HL-60 (cell line): ENCODE results near the gene VWA8.

Experiments
- DNase-seq, 2 experiments: peaks; one replicate each; pipeline ENCODE4 v3.0.0-alpha.2; 2010 to 2020; ENCODE audit warnings: low read depth in 1 of 2, low spot score in 1 of 2
- H3K27ac ChIP-seq: fragments of 250-450 bp; sonication (Bioruptor Pico); replicated peaks from 2 replicates; pipeline ENCODE4 v1.5.1; 2020; ENCODE audit warnings: mild to moderate bottlenecking, moderate library complexity
- H3K27me3 ChIP-seq: fragments of 250-450 bp; sonication (Bioruptor Pico); 2 replicates; pipeline ENCODE4 v1.5.1; 2021; ENCODE audit warnings: mild to moderate bottlenecking, moderate library complexity; ENCODE audit not compliant: insufficient read depth, poor library complexity, severe bottlenecking
- H3K4me3 ChIP-seq: replicated peaks from 2 replicates; pipeline ENCODE4 v1.5.1; 2011; ENCODE audit warnings: mild to moderate bottlenecking, control low read depth, low read length; ENCODE audit not compliant: insufficient read depth
- GABPA ChIP-seq: IDR thresholded peaks from 2 replicates; pipeline ENCODE4 v1.6.1; 2012; ENCODE audit warnings: low read depth
- POLR2AphosphoS5 ChIP-seq: IDR thresholded peaks from 2 replicates; pipeline ENCODE4 v1.6.1; 2012; ENCODE audit warnings: low read depth
- SPI1 ChIP-seq: IDR thresholded peaks from 2 replicates; pipeline ENCODE4 v1.6.1; 2012; ENCODE audit warnings: low read depth, mild to moderate bottlenecking, borderline replicate concordance
- TF ChIP-seq, protein P1 (sequence below): IDR thresholded peaks from 2 replicates; pipeline ENCODE4 v1.6.1; 2012; ENCODE audit warnings: low read depth; ENCODE audit not compliant: insufficient replicate concordance
- TF ChIP-seq, protein P2 (sequence below): IDR thresholded peaks from one replicate; pipeline ENCODE4 v1.5.1; 2011; ENCODE audit warnings: low read length, control low read depth, inconsistent platforms; ENCODE audit not compliant: insufficient read depth

The VWA8 gene

DNA sequence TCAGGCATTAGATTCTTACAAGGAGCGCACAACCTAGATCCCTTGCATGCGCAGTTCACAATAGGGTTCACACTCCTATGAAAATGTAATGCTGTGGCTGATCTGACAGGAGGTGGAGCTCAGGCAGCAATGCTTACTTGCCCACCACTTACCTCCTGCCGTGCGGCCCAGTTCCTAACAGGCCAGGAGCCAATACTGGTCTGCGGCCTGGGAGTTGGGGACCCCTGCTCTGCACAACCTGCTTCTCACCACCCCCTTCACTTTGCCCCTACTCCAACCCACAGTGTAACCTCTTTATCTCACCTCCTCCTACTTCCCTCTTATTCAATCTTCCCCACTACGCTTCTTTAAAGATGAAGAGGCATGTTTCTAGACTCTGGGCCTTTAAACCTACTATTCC is 263.3 kb downstream of the VWA8 start:
- H3K27me3 ChIP-seq: no peaks in the 10 kb centered on the region
- no peak overlapping the region for H3K4me3 ChIP-seq
- DNase-seq: no peak
- no peak overlapping the region for H3K27ac ChIP-seq
- TF ChIP-seq POLR2AphosphoS5 (no peak), GABPA (no peak), SPI1 (no peak)
- TF ChIP-seq, protein P1, sequence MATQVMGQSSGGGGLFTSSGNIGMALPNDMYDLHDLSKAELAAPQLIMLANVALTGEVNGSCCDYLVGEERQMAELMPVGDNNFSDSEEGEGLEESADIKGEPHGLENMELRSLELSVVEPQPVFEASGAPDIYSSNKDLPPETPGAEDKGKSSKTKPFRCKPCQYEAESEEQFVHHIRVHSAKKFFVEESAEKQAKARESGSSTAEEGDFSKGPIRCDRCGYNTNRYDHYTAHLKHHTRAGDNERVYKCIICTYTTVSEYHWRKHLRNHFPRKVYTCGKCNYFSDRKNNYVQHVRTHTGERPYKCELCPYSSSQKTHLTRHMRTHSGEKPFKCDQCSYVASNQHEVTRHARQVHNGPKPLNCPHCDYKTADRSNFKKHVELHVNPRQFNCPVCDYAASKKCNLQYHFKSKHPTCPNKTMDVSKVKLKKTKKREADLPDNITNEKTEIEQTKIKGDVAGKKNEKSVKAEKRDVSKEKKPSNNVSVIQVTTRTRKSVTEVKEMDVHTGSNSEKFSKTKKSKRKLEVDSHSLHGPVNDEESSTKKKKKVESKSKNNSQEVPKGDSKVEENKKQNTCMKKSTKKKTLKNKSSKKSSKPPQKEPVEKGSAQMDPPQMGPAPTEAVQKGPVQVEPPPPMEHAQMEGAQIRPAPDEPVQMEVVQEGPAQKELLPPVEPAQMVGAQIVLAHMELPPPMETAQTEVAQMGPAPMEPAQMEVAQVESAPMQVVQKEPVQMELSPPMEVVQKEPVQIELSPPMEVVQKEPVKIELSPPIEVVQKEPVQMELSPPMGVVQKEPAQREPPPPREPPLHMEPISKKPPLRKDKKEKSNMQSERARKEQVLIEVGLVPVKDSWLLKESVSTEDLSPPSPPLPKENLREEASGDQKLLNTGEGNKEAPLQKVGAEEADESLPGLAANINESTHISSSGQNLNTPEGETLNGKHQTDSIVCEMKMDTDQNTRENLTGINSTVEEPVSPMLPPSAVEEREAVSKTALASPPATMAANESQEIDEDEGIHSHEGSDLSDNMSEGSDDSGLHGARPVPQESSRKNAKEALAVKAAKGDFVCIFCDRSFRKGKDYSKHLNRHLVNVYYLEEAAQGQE: no peak
- TF ChIP-seq, protein P2, sequence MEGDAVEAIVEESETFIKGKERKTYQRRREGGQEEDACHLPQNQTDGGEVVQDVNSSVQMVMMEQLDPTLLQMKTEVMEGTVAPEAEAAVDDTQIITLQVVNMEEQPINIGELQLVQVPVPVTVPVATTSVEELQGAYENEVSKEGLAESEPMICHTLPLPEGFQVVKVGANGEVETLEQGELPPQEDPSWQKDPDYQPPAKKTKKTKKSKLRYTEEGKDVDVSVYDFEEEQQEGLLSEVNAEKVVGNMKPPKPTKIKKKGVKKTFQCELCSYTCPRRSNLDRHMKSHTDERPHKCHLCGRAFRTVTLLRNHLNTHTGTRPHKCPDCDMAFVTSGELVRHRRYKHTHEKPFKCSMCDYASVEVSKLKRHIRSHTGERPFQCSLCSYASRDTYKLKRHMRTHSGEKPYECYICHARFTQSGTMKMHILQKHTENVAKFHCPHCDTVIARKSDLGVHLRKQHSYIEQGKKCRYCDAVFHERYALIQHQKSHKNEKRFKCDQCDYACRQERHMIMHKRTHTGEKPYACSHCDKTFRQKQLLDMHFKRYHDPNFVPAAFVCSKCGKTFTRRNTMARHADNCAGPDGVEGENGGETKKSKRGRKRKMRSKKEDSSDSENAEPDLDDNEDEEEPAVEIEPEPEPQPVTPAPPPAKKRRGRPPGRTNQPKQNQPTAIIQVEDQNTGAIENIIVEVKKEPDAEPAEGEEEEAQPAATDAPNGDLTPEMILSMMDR: no peak

DNA sequence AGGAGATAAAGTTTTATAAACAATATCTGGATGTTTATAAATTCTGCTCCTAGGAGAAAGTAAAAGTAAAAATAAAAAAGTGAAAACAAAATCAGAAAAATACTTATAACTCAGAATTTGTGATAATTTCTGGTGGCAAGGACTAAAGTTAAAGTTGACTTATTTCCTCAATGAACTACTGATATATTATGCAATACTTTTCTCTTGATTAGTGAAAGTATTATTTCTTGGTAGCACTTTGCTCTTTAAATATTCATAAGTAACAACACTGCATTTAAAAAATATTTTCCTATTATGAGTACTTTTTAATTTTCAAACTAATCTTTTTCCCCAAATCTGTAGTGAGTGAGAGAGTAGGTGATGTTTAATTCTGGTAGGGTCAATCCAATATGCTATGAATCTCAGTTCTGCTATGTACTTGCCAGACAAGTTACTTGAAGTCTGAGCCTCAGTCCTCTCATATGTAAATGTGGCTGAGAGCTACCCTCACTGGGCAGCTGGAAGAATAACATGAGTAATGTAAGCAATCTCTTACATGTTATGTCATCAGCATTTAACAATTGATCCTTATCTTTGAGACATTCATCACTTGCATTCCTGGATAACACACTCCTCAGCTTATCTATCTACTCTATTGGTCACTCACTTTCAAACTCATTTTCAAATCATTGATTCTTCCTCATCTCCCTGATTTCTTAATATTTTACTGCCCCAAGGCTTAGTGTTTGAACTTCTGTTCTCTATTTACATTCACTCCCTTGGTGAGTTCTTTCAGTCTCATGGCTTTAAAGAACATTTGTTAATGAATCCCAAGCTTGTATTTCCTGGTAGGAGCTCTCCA is 264.5 kb downstream of the VWA8 start:
- no peak for DNase-seq
- Histone ChIP-seq H3K4me3 (no peak overlapping the region), H3K27ac (no peak overlapping the region)

DNA sequence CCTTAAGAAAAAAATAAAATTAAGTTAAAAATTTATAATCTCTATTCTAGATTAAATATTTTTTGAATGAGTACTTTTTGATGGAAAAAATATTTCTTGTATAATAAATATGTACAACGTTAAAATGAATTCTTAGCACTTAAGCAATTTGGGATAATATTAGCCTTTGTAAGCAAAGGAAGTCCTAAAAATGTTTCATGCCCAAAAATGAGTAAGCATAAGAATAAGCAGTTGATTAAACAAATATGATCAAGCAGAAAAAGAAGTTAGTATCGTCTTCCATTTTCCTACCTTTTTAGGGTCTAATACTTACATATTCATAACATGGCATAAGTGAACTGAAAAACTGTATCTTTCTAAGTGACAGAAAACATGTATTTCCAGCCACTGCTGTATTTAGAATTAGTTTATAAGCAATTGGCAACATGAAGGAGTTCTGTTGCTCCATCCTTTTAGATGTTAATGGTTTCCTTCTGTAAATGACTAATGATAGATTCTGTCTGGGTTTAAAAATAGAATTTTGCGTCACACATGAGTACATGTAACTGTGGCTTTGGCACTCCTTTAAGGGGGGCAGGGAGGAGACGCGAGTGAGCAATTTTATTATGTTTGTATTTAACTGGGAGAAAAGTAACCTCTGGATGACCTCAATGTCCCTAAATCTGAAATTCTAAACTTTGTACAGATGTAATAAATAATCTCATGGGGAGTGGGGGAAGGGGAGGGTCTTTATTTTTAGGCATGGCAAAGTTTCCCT is 266.2 kb downstream of the VWA8 start:
- Histone ChIP-seq H3K27ac (no peak overlapping the region), H3K27me3 (no peaks in the 10 kb centered on the region), H3K4me3 (no peak overlapping the region)
- no peak for DNase-seq
- TF ChIP-seq POLR2AphosphoS5 (no peak), SPI1 (no peak), GABPA (no peak)
- TF ChIP-seq, protein P2: no peak
- TF ChIP-seq, protein P1: no peak

More for the DNA sequence above, 264.5 kb downstream of the VWA8 start:
- no peaks in the 10 kb centered on the region for H3K27me3 ChIP-seq
- no peak for TF ChIP-seq POLR2AphosphoS5
- no peak for TF ChIP-seq GABPA
- TF ChIP-seq, protein P1: no peak
- TF ChIP-seq, protein P2: no peak
- TF ChIP-seq SPI1: no peak
